Uterus (tissue), 4 donors: Measurements from ENCODE around the gene TDRD3. TPM values are rescaled to one million over a fixed set of nuclear protein-coding genes. Genes with fewer than 3 reads are reported as not detected.

Experiments
- DNase-seq, 2 donors: peaks; one replicate each; pipeline ENCODE4 v3.0.0-alpha.2; 2019 to 2020
- H3K27ac ChIP-seq, 2 donors: fragments of 200-600 bp; sonication (generic); 1 replicate in 1 of 2; 2 replicates in 1 of 2; pipeline ENCODE4 v1.5.1; 2016 to 2018
- H3K27me3 ChIP-seq, 2 donors: fragments of 200-600 bp; sonication (generic); one replicate each; pipeline ENCODE4 v1.5.1; 2018 to 2019; ENCODE audit warnings: control low read depth in 1 of 2
- H3K36me3 ChIP-seq, 2 donors: fragments of 200-600 bp; sonication (generic); one replicate each; pipeline ENCODE4 v1.5.1; 2019; ENCODE audit warnings: control low read depth in 1 of 2
- H3K4me1 ChIP-seq, 2 donors: fragments of 200-600 bp; sonication (generic); one replicate each; pipeline ENCODE4 v1.5.1; 2018 to 2019; ENCODE audit warnings: control low read depth in 1 of 2
- H3K4me3 ChIP-seq, 2 donors: fragments of 200-600 bp; sonication (generic); 1 replicate in 1 of 2; 2 replicates in 1 of 2; pipeline ENCODE4 v1.5.1; 2018 to 2019; ENCODE audit warnings: mild to moderate bottlenecking in 1 of 2
- H3K9me3 ChIP-seq, 2 donors: fragments of 200-600 bp; sonication (generic); one replicate each; pipeline ENCODE4 v1.5.1; 2019; ENCODE audit warnings: control low read depth in 1 of 2
- POLR2A ChIP-seq, 2 donors: fragments of 450-650 bp; IDR thresholded peaks; one replicate each; pipeline ENCODE4 v1.6.1; 2016; ENCODE audit warnings: antibody characterized with exemption in 2 of 2, mild to moderate bottlenecking in 1 of 2, moderate library complexity in 1 of 2
- intact Hi-C: fragments of 100-400 bp; cut with DNase I; formaldehyde crosslinking; loops from one replicate; pipeline ENCODE4 v1.15.1; 2023; ENCODE audit warnings: low total_unique reads
- total RNA-seq, 4 donors: library from RNA; depleted of rRNA in 3 of 4; stranded (reverse); fragments of >200 nt in 3 of 4; gene quantifications; one replicate each; pipeline versions ENCODE4 v1.1.0 to v1.2.4, GENCODE V29; 2014 to 2023
- TF ChIP-seq, protein P1 (sequence below), 4 experiments: fragments of 200-600 bp in 2 of 4; fragments of 450-650 bp in 2 of 4; sonication (generic) in 2 of 4; IDR thresholded peaks; one replicate each; pipeline ENCODE4 v1.5.1; 2016 to 2019; ENCODE audit warnings: antibody characterized with exemption in 4 of 4, mild to moderate bottlenecking in 2 of 4, moderate library complexity in 1 of 4
- donor health status: DM: yes; HTN: yes; CAD: no.

Gene TDRD3
- total RNA-seq, 4 donors from 2014 or later = 18.2 to 76.8 (median 48.4) TPM

DNA sequence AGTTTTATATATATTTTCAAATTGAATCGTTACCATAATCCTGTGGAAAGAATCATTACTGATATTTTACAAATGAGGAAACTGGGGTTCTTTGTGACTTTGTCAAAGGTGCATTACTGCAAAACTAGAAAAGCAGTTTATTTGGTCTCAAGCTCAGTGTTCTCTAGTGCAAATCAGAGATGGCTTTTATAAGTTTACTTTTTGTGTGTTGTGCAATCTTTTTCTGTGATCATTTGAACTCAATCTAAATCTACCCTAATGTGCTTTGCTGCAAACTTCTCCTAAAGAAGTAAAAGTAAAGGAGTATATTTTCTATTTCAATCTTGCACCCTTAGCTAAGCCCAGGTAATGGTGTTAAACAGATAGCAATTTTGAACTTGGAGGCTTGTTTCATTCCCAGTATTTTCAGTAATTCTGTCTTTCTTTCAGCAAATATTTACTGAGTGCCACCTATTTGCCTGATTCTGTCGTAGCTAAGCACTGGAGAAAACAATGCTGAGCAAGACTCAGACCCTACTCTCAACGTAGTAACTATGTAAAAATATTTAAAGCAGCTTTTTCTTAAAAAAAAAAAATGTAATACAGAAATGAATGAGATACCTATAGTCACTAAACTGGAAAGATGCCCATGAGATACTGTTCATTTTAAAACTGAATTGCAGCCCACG lies 124.0 kb downstream of the TDRD3 start:
- no peak for DNase-seq
- no peak overlapping the region for H3K27ac ChIP-seq
- no peak for TF ChIP-seq POLR2A (IDR thresholded peaks at IDR 0.05)
- TF ChIP-seq, protein P1, sequence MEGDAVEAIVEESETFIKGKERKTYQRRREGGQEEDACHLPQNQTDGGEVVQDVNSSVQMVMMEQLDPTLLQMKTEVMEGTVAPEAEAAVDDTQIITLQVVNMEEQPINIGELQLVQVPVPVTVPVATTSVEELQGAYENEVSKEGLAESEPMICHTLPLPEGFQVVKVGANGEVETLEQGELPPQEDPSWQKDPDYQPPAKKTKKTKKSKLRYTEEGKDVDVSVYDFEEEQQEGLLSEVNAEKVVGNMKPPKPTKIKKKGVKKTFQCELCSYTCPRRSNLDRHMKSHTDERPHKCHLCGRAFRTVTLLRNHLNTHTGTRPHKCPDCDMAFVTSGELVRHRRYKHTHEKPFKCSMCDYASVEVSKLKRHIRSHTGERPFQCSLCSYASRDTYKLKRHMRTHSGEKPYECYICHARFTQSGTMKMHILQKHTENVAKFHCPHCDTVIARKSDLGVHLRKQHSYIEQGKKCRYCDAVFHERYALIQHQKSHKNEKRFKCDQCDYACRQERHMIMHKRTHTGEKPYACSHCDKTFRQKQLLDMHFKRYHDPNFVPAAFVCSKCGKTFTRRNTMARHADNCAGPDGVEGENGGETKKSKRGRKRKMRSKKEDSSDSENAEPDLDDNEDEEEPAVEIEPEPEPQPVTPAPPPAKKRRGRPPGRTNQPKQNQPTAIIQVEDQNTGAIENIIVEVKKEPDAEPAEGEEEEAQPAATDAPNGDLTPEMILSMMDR (IDR thresholded peaks at IDR 0.05) = no peak
- no peaks in the 10 kb centered on the region for H3K36me3 ChIP-seq
- H3K27me3 ChIP-seq = no peaks in the 10 kb centered on the region
- no peaks in the 10 kb centered on the region for H3K4me1 ChIP-seq
- no peaks in the 10 kb centered on the region for H3K9me3 ChIP-seq
- intact Hi-C loops = no loop called here
- H3K4me3 ChIP-seq = no peak overlapping the region

DNA sequence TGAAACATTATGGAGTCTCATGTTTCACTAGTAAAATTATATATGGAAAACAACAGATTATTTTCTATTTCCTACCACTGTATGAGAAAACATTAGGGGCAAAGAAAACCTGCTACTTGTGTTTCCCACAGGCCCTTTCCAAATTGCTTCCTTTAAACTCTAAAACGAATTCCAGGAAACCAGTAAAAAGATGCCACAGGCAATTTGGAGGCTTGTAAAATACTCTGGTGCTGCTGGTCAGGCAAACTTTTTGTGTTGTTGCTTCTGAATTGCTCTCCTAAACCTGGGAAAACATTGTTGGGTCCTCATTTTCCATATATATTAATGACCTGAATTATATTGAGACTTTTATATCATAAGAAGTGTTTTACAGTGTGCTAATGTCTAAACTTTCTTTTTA lies 141.5 kb downstream of the TDRD3 start:
- Histone ChIP-seq H3K27me3 (no peaks in the 10 kb centered on the region), H3K27ac (no peak overlapping the region), H3K36me3 (no peaks in the 10 kb centered on the region), H3K9me3 (no peaks in the 10 kb centered on the region), H3K4me3 (no peak overlapping the region), H3K4me1 (no peaks in the 10 kb centered on the region)
- no peak for TF ChIP-seq POLR2A (IDR thresholded peaks at IDR 0.05)
- TF ChIP-seq, protein P1 (IDR thresholded peaks at IDR 0.05) = no peak
- intact Hi-C loops = no loop called here
- DNase-seq = no peak

DNA sequence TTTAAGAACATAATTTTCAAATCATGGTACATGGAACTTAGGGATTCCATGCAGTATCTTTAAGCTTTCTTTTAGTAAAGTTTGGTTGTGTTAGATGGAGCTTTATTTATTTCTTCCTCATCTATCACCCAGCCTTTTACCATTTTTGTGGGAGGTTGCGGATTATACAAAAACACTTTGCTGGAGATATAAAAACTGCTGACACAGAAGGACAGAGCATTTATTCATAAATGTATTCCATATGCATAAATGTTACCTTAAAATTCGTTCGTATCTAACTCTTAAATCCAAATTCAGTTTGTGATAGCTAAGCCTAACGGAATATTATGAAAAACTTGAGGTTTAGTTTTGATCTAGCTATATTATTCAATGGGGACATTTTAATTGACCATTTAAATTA lies 143.3 kb downstream of the TDRD3 start:
- DNase-seq = no peak
- H3K36me3 ChIP-seq = no peaks in the 10 kb centered on the region
- H3K27ac ChIP-seq = no peak overlapping the region
- H3K9me3 ChIP-seq = no peaks in the 10 kb centered on the region
- TF ChIP-seq, protein P1 (IDR thresholded peaks at IDR 0.05) = no peak
- TF ChIP-seq POLR2A (IDR thresholded peaks at IDR 0.05) = no peak
- H3K4me1 ChIP-seq = no peaks in the 10 kb centered on the region
- intact Hi-C loops = no loop called here
- H3K27me3 ChIP-seq = no peaks in the 10 kb centered on the region
- no peak overlapping the region for H3K4me3 ChIP-seq

DNA sequence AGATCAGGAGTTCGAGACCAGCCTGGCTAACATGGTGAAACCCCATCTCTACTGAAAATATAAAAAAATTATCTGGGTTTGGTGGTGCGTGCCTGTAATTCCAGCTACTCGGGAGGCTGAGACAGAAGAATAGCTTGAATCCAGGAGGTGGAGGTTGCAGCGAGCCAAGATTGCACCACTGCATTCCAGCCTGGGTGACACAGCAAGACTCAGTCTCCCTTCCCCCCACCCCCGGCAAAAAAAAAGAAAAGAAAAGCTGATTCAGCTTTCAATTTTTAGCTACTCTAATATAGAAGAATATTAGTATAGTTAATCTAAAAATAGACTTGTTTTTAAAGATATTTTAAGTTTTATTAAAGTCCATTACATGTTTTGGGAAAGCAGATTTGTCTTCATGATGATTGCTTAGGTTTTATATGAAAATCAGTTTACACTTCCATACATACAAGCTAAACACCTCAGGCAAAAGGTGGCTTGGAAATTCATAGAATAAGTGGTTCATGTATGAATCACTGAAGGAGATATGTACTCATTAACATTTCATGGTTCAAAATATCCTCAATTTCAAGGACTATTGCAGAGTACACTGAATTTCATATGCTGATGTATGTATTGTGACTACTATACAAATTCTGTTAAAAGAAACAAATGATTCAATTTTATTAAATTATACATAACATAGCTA lies 165.2 kb downstream of the TDRD3 start:
- Histone ChIP-seq H3K9me3 (no peaks in the 10 kb centered on the region), H3K27me3 (no peaks in the 10 kb centered on the region), H3K4me3 (no peak overlapping the region), H3K4me1 (no peaks in the 10 kb centered on the region), H3K27ac (no peak overlapping the region), H3K36me3 (no peaks in the 10 kb centered on the region)
- intact Hi-C loops = no loop called here
- TF ChIP-seq POLR2A (IDR thresholded peaks at IDR 0.05) = no peak
- TF ChIP-seq, protein P1 (IDR thresholded peaks at IDR 0.05) = no peak
- DNase-seq = no peak

GRCh38 chr13:60571571-60571970 lies 174.6 kb downstream of the TDRD3 start:
- Histone ChIP-seq H3K4me3 (no peak overlapping the region), H3K27ac (no peak overlapping the region), H3K4me1 (no peaks in the 10 kb centered on the region), H3K36me3 (no peaks in the 10 kb centered on the region), H3K9me3 (no peaks in the 10 kb centered on the region), H3K27me3 (no peaks in the 10 kb centered on the region)
- TF ChIP-seq, protein P1 (IDR thresholded peaks at IDR 0.05) = no peak
- no peak for TF ChIP-seq POLR2A (IDR thresholded peaks at IDR 0.05)
- intact Hi-C loops = no loop called here
- no peak for DNase-seq
